ENCODE measurements around the gene RALY.

- no peak for TF ChIP-seq CTCF (conservative IDR thresholded peaks at IDR 0.05; ENCODE audit: low read depth, low read length)
- no peak for TF ChIP-seq EZH2 (IDR thresholded peaks at IDR 0.05; ENCODE audit: borderline replicate concordance, low read depth, low read length, poor library complexity, severe bottlenecking)
These were observed 65.1 kb downstream of the RALY start for GRCh38 chr20:34058831-34059230.
